HS-5 (cell line): ENCODE measurements around the gene CHFR.
"Not testable (repeated sequence)": the region's sequence is repeated elsewhere in the genome, so short reads cannot be mapped to it uniquely, and the experiment has no call there.

ENCODE experiments used
- DNase-seq: peaks from one replicate; pipeline ENCODE4 v3.0.0-alpha.2; 2012; ENCODE audit warnings: low read depth

CHFR gene

DNA sequence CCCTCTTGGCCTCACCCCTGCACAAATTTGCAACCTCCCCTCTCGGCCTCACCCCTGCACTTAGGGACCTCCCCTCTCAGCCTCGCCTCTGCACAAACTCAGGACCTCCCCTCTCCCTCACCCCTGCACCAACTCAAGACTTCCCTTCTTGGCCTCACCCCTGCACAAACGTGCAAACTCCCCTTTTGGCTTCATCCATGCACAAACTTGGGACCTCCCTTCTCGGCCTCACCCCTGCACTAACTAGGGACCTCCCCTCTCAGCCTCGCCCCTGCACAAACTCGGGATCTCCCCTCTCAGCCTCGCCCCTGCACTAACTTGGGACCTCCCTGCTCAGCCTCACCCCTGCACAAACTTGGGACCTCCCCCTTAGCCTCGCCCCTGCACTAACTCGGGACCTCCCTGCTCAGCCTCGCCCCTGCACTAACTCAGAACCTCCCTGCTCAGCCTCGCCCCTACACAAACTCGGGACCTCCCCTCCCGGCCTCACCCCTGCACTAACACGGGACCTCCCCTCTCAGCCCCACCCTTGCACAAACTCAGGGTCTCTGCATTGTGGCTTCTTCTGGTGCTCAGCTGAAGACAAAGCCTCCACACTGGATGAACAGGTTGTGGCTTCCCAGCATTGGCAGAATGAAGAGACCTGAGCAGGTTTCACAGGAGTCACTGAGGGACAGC lies 47.7 kb downstream of the CHFR start:
- DNase-seq = no peak

DNA sequence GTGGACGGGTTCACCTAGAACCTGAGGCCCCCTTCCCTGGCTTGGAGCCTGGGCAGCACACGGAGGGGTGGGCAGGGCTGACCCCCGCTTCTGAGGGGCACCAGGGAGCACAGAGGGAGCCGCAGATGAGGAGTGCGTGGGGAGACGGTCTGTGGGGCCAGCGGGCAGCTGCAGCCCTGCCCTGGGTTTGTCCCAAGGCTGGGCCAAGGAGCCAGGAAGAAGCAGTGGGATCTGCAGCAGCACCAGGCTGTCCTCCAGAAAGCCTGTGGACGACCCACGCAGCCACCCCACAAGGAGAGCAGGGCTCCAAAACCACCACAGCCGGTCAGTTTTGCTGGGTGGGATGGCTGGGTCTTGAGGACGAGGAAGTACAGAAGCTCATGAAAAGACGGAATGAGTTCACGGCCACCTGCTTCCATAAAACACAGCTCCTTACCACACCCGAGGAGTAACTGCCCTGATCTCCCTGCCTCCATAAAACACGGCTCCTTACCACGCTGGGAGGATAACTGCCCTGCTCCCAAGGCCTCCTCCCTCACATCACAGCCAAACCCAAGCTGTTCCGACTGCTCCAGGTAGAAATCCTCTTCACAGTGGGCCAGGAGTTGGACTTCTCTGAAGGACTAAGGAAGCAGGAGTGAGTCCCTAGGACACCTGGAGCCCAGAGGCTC lies 48.9 kb downstream of the CHFR start:
- no peak for DNase-seq

DNA sequence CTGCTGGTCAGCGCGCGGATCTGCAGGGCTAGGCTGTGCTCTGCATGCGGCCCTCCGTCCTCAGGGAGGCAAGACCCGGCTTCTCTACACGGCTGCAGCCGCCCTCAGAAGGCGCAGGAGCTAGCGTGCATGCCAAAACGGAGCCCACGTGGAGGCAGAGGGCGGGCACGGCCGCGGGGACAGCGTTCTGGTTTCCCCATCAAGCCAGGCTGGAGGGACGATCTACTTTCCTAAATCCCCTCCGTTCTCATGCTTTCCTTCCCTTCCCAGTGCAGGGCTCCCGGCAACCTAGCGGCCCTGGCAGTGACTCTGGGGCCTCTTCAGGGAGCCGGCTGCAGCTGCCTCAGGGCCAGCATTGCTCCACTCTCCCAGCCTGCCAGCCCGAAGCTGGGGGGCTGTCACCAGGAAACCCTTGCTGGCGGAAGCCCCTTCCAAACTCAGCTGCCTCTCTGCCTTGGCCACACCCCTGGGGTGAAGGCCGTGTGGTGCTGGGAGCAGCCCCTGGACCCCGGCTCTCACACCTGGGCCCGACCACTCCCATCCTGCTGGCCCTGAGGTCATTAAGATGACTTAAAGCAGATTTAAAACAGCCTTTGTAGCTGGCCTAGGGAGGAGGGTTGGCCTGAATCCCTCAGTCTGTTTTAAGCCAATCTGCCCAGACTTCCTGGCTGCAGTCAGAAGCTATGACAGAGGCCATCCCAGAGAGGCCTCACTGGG lies 49.6 kb downstream of the CHFR start:
- DNase-seq = no peak

DNA sequence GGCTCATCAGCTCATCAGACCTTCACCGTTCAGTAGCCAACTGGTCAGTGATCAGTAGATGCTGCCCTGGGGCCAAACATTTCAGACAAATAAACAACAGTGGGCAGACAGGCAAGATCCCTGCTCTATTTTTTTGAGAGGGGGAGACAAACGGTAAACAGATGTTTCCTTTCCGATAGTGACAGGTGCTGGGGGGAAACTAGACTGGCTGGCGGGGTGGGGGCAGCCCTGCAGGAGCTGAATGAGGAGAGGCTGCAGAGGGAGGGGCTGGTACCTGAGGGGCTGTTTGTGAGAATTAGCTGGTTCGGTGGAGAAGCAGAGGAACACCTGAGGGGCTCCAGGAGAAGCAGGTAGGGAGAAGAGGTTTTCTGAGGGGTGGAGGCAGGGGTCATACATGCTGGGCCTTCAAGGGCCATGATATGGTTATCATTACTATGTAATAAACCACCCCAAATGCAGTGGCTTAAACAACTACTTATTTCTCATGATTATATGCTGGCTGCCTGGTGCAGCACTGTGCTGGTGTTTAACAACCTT lies 50.5 kb downstream of the CHFR start:
- no peak for DNase-seq

DNA sequence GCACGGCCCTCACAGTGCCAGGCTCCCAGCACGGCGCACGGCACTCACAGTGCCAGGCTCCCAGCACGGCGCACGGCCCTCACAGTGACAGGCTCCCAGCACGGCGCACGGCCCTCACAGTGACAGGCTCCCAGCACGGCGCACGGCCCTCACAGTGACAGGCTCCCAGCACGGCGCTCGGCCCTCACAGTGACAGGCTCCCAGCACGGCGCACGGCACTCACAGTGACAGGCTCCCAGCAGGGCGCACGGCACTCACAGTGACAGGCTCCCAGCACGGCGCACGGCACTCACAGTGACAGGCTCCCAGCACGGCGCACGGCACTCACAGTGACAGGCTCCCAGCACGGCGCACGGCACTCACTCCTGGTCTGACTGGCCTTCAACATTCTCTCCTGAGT lies 51.2 kb downstream of the CHFR start:
- DNase-seq = not testable (repeated sequence)

DNA sequence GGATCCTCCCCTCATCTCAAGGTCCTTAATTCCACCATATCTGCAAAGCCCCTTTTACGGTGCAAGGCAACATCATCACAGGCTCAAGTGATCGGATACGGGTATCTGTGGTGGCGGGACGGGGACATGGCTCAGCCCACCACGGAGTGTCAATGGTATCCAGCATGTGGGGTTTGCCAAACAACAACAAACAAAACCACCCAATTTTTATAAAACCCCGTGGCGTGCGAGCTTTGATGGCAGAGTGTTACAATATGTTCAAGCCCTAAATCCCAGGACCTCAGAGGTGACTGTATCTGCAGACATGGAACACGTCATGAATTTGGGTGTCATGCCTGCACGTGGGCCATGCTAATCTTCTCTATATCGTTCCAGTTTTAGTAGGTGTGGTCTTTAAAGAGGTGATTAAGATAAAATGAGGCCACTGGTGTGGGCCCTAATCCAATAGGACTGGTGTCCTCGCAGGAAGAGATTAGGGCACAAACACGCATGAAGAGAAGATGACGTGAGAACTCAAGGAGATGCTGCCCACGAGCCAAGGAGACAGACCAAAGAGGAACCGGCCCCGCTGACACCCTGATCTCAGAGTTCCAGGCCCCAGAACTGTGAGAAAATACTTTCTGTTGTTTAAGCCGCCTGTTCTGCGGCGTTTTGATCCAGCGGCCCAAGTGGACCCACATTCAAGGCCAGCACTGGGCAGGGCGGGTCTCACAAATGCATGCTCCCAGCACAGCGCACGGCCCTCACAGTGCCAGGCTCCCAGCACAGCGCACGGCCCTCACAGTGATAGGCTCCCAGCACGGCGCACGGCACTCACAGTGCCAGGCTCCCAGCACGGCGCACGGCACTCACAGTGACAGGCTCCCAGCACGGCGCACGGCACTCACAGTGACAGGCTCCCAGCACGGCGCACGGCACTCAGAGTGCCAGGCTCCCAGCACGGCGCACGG lies 52.1 kb downstream of the CHFR start:
- DNase-seq = no peak

DNA sequence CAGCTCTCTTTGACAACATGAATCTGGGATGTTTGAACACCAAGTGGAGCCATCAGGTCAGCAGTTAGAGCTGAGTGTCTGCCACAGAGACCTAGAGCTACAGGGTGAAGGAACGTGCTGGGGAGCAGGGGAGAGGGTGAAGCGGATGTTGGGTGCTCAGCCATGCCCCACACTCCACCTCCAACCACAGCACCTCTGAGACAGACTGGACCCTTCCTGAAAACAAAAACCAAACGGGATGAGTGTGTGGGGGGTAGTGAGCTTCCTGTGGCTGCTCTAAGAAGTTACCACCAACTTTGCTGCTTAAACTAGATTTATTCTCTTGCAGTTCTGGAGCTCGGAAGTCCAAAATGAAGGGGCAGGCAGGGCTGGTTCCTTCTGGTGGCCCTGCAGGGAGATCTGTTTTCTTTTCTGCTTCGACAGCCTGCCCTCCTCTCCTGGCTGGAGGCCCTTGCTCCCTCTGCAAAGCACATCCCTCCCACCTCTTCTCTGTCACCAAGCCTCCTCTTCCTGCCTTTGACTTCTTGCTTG lies 53.2 kb downstream of the CHFR start:
- no peak for DNase-seq

DNA sequence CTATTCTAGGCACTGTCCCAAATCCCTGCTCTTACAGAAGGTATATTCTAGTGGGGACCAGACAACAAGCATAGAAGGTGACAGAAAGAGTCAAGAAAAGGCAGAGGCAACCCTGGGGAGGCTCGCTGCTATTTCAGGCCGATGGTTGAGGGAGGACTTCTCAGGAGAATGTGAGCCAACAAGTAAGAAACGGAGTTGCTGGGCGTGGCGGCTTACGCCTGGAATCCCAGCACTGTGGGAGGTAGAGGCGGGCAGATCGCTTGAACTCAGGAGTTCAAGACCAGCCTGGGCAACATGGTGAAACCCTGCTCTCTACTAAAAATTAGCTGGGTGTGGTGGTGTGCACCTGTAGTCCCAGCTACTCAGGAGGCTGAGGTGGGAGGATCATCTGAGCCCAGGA lies 54.1 kb downstream of the CHFR start:
- no peak for DNase-seq

DNA sequence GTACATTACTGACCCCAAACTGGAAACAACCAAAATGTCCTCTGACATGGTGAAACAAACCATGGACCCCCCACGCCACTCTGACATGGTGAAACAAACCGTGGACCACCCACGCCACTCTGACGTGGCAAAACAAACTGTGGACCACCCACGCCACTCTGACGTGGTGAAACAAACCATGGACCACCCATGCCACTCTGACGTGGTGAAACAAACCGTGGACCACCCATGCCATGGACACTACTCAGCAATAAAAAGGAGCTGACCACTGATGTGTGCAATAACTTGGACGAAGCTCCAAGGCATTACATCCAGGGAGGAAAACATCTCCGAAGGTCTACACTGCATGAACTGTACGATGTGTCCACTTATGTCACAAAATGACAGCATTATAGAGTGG lies 55.6 kb downstream of the CHFR start:
- DNase-seq = no peak

DNA sequence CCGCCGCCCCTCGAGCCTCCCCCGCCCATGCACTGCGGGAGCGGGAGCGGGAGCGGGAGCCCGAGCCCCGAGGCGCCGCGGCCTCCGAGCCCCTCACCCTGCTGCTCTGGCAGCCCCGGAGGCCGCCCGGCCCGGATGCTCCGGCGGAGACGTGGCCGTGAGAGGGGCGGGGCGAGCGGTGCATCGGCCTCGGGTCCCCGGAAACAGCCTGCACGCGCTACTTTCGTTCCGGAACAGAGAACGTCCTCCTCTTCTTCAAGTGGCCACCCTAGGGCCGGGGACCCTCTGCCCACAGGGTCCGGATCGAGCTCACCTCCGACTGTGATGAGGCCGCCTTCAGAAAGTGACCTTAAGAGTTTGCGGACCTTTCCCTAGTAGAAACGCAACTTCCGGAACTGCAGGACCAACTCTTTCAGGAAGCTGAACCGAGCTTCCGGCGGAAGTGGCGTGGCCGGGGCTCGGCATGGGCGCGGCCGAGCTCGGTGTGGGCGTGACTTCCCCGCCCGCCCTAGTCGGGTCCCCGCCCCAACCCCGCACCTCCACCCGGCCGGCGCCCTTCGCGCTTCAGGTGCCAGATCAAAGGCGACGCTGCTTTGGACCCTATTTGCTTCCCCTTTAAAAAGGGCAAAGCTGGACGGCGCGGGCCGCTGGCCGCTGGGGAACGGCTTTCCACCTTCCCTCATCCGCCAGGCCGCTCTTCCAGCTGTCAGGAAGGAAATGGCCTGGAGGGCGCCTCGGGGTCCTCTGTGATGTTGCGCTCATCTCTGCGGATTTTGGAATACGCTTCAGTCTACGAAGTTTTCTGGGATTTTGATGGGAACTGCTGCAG lies 58.5 kb downstream of the CHFR start, which contains the start of gene GOLGA3:
Gene GOLGA3, minus strand, starts transcription at position 164 of the 829 bp plus-strand sequence. CDS start 6,741 bp downstream, outside the sequence.
- DNase-seq = peak; percentile 78

DNA sequence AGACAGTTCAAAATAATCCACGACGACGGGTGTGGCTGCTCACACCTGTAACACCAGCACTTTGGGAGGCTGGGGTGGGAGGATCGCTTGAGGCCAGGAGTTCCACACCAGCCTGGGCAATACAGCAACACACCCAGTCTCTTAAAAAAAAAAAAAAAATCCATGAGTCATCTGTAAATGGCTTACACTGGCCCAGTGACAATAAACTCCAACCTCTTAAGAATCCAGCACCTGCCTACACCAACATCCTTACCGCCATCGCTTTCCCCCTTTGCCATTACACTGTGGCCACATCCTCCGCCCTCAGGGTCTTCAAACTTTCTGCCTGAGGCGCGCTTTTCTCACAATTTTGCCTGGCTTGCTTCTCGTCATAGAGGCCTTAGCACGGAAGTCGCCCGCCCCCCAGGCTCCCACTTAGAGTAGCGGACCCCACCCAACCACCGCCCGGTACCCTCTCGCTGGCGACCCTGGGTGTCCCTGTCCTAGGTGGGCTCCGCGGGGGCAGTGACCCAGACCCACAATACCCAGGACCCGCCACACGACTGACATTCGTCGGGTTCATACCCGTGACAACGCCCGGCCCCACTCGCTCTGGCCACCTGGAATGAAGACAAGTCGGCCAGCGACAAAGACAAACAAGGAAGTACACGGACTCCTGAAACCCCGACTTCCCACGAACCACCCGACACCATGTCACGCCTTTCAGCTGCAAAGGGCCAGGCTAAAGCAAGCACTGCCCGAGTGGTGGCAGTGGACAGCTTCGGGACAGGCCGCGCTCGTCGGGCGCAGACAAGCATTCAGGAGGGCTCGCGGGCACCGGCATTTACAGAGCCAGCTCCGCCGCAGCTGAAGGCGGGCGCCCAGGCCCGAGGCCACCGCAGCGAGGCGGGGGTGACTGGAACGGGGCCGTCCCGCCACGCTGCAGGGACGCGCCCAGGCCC lies 59.4 kb downstream of the CHFR start:
- DNase-seq = peak; percentile 15

DNA sequence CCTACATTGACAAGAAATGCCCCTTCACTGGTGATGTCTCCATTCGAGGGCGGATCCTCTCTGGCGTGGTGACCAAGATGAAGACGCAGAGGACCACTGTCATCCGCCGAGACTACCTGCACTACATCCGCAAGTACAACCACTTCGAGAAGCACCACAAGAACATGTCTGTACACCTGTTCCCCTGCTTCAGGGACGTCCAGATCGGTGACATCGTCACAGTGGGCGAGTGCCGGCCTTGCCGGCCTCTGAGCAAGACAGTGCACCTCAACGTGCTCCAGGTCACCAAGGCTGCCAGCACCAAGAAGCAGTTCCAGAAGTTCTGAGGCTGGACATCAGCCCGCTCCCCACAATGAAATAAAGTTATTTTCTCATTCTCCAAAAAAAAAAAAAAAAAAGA lies 61.5 kb downstream of the CHFR start:
- DNase-seq = no peak

DNA sequence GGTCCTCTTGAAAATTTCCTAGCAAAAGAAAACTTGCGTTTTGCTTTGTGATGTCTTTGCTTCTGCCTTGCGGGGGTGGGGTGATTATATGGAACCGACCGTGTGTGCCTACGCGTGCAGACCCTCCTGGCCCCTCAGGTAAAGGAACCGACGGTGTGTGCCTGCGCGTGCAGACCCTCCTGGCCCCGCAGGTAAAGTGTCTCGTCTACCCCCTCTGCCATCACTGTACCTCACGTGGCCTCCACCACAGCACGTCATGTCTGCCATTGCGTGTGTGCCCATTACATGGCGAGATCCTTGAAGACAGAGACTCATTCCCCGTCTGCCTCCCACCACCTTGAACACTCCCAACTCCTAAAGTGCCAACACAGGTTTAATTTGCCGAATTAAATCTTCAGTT lies 62.3 kb downstream of the CHFR start:
- DNase-seq = no peak

DNA sequence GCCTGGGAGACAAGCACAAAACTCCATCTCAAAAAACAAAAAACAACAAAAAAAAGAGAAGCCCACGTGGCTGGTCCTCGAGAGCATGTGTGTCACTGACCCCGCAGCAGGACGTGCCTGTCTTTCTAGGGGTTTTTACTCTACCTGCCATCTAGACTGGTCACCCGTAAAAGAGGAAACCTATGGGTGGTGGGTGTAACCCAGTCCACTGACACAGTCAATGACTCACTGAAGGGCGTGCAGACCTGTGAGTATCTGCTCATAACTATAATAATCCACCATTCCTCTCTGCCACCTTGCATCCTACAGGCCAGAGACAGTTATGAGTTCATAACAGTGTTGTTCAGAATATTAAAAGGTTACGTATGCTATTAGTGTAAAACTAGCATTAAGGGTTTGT lies 63.4 kb downstream of the CHFR start:
- DNase-seq = no peak

DNA sequence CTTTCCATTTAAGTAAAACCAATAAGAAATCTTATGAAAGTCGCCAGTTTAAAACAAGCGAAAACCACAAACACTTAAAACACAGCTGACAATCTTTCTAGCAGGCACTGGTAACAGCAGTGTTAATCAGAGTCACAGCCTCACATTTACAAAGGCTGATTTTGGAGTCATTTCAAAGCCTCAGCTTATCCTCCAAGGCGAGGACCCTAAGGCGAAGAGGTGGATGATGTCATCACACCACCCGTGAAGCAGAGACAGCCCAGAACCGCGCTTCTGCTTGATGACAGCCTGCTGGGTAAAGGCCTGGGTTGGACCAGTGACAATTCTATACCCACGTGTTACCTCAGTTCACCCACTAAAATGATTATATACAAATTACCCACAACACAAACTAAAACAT lies 68.8 kb downstream of the CHFR start:
- no peak for DNase-seq

DNA sequence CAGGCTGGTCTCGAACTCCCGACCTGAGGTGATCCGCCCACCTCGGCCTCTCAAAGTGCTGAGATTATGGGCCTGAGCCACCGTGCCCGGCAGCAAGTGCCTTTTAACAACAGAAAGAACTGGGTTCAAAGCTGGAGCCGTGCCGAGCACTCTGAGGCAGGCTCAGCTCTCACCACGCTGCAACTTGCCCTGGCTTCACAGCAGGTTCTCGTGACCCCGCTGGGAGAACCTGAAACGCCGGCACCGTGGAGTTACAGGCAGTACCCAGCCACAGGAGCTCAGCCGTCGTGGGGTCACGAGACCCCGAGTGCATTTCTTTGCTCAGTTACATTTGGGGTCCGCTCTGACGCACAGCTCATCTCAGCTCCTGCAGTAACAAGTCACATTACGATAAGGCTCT lies 73.2 kb downstream of the CHFR start:
- DNase-seq = no peak

DNA sequence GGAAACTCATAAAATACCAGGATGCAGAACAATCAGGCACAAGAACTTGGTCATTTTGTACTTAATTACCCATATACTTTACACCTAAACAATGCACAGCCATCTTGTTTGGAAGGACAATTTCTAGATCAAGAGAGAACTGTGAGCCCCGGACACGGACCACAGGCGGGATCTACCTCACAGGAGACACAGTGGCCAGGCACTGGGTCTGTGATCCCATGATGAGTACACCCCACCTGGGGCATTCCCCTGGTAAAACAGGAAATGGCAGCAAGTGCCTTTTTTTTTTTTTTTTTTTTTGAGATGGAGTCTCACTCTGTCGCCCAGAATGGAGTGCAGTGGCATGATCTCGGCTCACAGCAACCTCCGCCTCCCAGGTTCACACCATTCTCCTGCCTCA lies 74.0 kb downstream of the CHFR start:
- no peak for DNase-seq

DNA sequence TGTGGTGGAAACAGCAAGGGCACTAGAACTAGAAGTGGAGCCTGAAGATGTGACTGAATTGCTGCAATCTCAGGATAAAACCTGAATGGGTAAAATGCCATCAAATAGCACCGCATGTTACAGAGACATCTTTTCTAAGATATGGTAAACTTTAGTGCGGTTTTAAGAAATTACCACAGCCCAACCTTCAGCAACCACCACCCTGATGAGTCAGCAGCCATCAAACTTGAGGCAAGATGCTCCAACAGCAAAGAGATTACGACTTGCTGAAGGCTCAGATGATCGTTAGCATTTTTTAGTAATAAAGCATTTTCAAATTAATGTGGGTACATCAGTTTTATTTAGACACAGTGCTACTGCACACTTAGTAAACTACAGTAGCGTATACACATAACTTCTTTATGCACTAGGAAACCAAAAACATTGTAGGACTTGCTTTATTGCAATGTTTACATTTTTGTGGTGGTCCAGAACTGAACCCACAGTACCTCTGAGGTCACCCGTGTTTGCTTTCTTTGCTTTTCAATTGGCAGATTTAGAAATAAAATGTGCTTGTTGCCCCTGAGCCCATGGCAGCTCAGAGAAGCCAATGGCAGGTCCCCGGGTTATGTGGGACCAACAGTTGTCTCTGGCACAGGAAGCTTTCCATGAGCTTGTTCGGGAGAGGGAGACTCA lies 74.6 kb downstream of the CHFR start:
- no peak for DNase-seq

DNA sequence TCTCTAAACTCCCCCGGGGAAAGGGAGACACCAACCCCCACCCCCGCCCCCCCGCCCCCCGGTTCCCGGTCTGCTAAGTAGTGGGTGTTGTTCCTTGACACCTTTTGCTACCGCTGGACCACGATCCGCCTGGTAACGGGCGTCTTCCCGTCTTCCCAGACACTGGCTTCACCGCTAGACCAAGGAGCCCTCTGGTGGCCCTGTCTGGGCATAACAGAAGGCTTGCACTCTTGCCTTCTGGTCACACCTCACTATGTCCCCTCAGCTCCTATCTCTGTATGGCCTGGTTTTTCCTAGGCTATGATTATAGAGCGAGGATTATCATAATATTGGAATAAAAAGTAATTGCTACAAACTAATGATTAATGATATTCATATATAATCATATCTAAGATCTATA lies 78.0 kb downstream of the CHFR start:
- DNase-seq = not testable (repeated sequence)
